Neutrophil (primary cell): ENCODE results near the gene UPK1B.

Experiments used
- H3K27ac ChIP-seq: fragments of 200-600 bp; sonication (generic); 2 replicates; pipeline ENCODE4 v1.5.1; 2016; ENCODE audit warnings: mild to moderate bottlenecking, moderate library complexity
- H3K27me3 ChIP-seq: fragments of 200-600 bp; sonication (generic); 2 replicates; pipeline ENCODE4 v1.6.0; 2016; ENCODE audit warnings: mild to moderate bottlenecking
- H3K36me3 ChIP-seq: fragments of 200-600 bp; sonication (generic); 2 replicates; pipeline ENCODE4 v1.5.1; 2017
- H3K4me1 ChIP-seq, 2 experiments: fragments of 200-600 bp in 1 of 2; sonication (generic) in 1 of 2; 1 replicate in 1 of 2; 2 replicates in 1 of 2; pipeline versions ENCODE4 v1.5.1 to v1.6.1; 2013 to 2016; ENCODE audit warnings: low read depth in 1 of 2, low read length in 1 of 2, mild to moderate bottlenecking in 1 of 2, moderate library complexity in 1 of 2; ENCODE audit not compliant: control insufficient read depth in 1 of 2, insufficient read depth in 1 of 2
- H3K4me3 ChIP-seq, 2 experiments: fragments of 200-600 bp in 1 of 2; sonication (generic) in 1 of 2; 1 replicate in 1 of 2; 2 replicates in 1 of 2; pipeline ENCODE4 v1.5.1; 2013 to 2016; ENCODE audit warnings: low read depth in 1 of 2, low read length in 1 of 2, mild to moderate bottlenecking in 1 of 2, moderate library complexity in 1 of 2
- H3K9me3 ChIP-seq: fragments of 200-600 bp; sonication (generic); 2 replicates; pipeline ENCODE4 v1.5.1; 2016
- TF ChIP-seq, protein P1 (sequence below): fragments of 200-600 bp; sonication (generic); IDR thresholded peaks from 2 replicates; pipeline ENCODE4 v1.5.1; 2016; ENCODE audit warnings: antibody characterized with exemption

The UPK1B gene

DNA sequence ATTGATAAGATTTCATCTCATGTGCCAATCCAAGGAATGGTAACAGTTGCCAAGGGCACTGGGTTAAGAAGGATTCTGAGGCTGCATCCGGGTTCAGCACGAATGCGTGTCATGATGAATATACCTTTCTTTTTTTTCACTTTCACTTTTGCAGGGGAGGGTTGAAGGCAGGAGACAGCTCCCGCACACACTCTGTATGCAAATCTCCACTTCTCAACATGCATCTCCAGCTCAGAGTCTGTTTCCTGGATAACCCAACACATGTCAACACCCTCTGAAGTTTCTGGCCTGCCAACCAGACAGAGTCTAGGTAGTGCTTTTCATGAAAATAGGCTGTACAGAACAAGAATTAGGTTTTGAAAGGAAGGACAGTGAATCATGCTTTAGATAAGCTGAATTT, 45.7 kb downstream of the UPK1B start:
- TF ChIP-seq, protein P1, sequence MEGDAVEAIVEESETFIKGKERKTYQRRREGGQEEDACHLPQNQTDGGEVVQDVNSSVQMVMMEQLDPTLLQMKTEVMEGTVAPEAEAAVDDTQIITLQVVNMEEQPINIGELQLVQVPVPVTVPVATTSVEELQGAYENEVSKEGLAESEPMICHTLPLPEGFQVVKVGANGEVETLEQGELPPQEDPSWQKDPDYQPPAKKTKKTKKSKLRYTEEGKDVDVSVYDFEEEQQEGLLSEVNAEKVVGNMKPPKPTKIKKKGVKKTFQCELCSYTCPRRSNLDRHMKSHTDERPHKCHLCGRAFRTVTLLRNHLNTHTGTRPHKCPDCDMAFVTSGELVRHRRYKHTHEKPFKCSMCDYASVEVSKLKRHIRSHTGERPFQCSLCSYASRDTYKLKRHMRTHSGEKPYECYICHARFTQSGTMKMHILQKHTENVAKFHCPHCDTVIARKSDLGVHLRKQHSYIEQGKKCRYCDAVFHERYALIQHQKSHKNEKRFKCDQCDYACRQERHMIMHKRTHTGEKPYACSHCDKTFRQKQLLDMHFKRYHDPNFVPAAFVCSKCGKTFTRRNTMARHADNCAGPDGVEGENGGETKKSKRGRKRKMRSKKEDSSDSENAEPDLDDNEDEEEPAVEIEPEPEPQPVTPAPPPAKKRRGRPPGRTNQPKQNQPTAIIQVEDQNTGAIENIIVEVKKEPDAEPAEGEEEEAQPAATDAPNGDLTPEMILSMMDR: no peak
- no peaks in the 10 kb centered on the region for H3K27me3 ChIP-seq
- peaks cover 97% of the 10 kb centered on the region for H3K36me3 ChIP-seq
- peaks cover 4 to 7% of the 10 kb centered on the region in 2 experiments for H3K4me1 ChIP-seq
- no peak overlapping the region for H3K4me3 ChIP-seq
- no peak overlapping the region for H3K27ac ChIP-seq
- H3K9me3 ChIP-seq: no peaks in the 10 kb centered on the region

DNA sequence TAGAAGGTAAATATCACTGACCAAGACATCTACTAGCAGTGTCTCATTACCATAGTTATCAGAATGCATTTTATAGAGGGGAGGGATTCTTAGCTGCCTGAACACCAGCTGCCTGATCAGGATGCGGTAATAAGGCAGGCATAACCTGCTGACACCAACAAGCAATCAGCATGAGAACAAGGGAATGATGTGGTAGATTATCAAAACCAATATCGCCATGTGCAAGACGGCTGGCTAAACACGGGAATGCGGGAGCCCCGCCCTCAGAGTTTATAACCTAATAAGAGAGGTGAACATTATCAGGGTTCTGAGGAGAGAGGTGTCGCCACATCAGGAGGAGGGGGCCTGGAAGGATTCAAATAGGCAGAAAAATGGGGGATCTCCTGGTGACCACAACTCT, 46.8 kb downstream of the UPK1B start:
- Histone ChIP-seq H3K9me3 (no peaks in the 10 kb centered on the region), H3K27ac (no peak overlapping the region), H3K4me1 (no peaks in the 10 kb centered on the region), H3K36me3 (peaks cover 94% of the 10 kb centered on the region), H3K4me3 (no peak overlapping the region), H3K27me3 (no peaks in the 10 kb centered on the region)
- TF ChIP-seq, protein P1: no peak

DNA sequence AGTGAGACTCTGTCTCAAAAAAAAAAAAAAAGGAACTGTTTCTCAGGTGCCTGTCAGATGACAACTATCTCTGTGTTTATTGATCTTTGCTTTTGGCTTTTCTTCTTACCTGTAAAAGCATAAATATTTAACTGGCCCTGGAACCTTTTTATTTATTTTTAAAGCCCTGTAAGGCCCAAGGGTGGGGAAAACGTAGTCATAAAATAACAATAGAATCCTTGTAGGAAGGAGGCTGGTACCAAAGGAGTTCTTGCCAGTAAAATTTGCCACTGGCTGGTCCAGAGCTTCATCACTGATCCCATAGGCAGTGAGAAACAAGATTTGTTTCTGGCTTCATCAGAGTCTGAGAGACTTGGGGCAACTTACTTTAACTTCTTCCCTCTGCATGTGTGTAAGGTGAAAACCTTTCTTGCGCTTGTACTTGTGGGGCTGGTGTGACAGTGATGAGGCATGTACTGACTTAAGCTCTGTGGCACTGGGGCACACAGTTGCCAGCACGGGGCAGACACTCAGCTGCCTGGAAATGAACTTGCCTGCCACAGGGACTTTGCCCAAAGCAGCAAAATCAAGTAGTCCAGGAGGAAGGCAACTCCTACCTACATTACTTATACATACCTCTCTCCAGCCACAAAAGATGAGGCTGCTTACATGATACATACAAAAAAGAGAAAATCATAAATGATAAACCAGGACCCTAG, 47.7 kb downstream of the UPK1B start:
- TF ChIP-seq, protein P1: no peak
- Histone ChIP-seq H3K36me3 (peaks cover 94% of the 10 kb centered on the region), H3K9me3 (no peaks in the 10 kb centered on the region), H3K27ac (no peak overlapping the region), H3K4me3 (no peak overlapping the region), H3K4me1 (no peaks in the 10 kb centered on the region), H3K27me3 (no peaks in the 10 kb centered on the region)

DNA sequence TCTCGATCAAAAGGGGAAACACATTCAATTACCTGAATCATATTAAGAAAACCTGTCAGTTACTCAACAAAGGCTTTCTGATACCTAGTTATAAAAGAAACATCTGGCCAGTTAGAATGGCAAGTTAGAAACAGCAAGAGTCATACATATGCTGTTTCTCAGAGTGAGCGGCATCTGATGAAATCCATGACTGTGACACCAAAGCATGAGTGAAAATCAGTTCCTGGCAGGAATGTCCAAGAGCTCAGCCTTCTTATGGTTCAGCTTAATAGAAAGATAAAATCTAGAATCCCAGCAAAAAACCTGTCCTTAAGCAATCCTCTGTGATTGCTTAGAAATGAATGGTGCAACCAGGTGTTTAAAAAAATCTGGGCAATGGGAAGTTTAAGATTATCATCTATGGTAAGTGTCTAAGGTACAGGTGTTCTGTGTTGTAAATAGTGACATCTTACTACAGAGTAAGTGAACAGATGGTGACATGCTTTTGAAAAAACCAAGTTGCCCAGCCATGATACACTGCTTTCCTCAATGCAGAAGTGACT, 48.5 kb downstream of the UPK1B start:
- Histone ChIP-seq H3K4me3 (no peak overlapping the region), H3K36me3 (peaks cover 95% of the 10 kb centered on the region), H3K27me3 (no peaks in the 10 kb centered on the region), H3K9me3 (no peaks in the 10 kb centered on the region), H3K4me1 (no peaks in the 10 kb centered on the region), H3K27ac (no peak overlapping the region)
- TF ChIP-seq, protein P1: no peak

DNA sequence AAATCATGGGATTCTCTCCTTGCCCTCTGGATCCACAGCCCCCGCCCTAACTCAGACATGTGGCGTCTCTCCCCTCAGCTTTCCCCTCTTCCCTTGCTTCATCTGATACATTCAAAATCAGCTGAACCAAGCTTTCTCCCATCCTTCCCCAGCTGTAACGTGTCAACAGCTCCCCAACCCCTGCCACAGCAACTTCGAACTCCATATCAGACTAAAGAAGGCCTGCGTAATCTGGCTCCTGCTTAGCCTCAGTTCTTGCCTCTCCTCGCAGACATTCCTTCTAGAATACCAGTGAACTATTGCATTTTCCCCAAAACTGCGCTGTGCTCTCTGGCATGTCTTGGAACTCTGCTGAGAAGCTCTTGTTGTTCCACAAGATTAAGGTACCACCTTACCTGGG, 49.0 kb downstream of the UPK1B start:
- H3K9me3 ChIP-seq: no peaks in the 10 kb centered on the region
- no peaks in the 10 kb centered on the region for H3K27me3 ChIP-seq
- peaks cover 95% of the 10 kb centered on the region for H3K36me3 ChIP-seq
- TF ChIP-seq, protein P1: no peak
- no peak overlapping the region for H3K4me3 ChIP-seq
- H3K4me1 ChIP-seq: no peaks in the 10 kb centered on the region
- no peak overlapping the region for H3K27ac ChIP-seq
